ENCODE measurements around the gene CCT7. TPM values are rescaled to one million over a fixed set of nuclear protein-coding genes. Genes with fewer than 3 reads are reported as not detected.
"Not testable (repeated sequence)": the region's sequence is repeated elsewhere in the genome, so short reads cannot be mapped to it uniquely, and the experiment has no call there.

The CCT7 gene
- total RNA-seq, 2 donors from 2014 or later, result 347 to 391 TPM

DNA sequence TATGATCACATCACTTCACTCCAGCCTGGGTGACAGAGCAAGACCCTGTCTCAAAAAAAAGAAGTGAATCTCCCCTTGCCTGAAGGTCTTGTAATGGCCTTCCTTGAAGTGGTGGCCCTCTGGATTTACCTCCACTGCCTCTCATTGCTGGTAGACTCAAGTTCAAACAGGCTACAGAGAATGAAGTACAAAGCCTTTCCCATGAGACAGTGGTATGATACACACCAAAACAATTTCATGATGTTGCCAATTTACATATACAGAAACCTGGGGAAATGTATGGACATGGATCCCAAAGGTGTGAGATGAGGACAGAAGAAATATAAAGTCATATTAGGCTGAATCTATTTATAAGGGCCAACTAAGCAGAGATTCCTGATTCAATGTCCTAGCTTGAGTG, 36.5 kb upstream of the CCT7 start:
- no peak for TF ChIP-seq CTCF (conservative IDR thresholded peaks at IDR 0.05)
- Histone ChIP-seq H3K27ac (ENCODE audit: low read depth, low read length) (no peak overlapping the region), H3K27me3 (ENCODE audit: control insufficient read depth, insufficient read depth, low read length, poor library complexity, severe bottlenecking) (peaks cover 65% of the 10 kb centered on the region), H3K9ac (ENCODE audit: extremely low read depth, low read length, poor library complexity, severe bottlenecking) (no peak overlapping the region), H3K4me3 (ENCODE audit: low read length) (no peak overlapping the region), H3K4me1 (ENCODE audit: control insufficient read depth, insufficient read depth, low read length) (no peaks in the 10 kb centered on the region), H3K9me3 (ENCODE audit: control insufficient read depth, low read length) (no peaks in the 10 kb centered on the region), H3K36me3 (ENCODE audit: control insufficient read depth, insufficient read depth, low read length) (no peaks in the 10 kb centered on the region)
- no peak for DNase-seq
- Mint-ChIP-seq H3K9me3 (no peaks in the 10 kb centered on the region), H3K36me3 (ENCODE audit: low read depth) (no peaks in the 10 kb centered on the region), H3K27ac (no peak overlapping the region), H3K27me3 (ENCODE audit: insufficient read depth) (peaks cover 63% of the 10 kb centered on the region), H3K4me1 (no peaks in the 10 kb centered on the region), H3K4me3 (no peak overlapping the region)

DNA sequence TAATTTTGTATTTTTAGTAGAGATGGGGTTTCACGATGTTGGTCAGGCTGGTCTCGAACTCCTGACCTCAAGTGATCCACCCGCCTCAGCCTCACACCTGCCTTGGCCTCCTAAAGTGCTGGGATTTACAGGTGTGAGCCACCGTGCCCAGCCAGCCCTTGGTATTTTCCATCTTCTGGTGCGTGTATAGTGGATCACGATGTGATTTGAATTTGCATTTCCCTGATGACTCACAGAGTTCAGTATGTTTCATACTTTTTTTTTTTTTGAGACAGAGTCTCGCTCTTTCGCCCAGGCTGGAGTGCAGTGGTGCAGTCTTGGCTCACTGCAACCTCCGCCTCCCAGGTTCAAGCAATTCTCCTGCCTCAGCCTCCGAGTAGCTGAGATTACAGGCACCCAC, 33.8 kb upstream of the CCT7 start:
- peaks cover 91% of the 10 kb centered on the region for H3K27me3 ChIP-seq (ENCODE audit: control insufficient read depth, insufficient read depth, low read length, poor library complexity, severe bottlenecking)
- not testable (repeated sequence) for H3K27ac ChIP-seq (ENCODE audit: low read depth, low read length); H3K9me3 ChIP-seq (ENCODE audit: control insufficient read depth, low read length); H3K36me3 ChIP-seq (ENCODE audit: control insufficient read depth, insufficient read depth, low read length); H3K9ac ChIP-seq (ENCODE audit: extremely low read depth, low read length, poor library complexity, severe bottlenecking); H3K36me3 Mint-ChIP-seq (ENCODE audit: low read depth); H3K4me3 ChIP-seq (ENCODE audit: low read length); DNase-seq; H3K9me3 Mint-ChIP-seq; H3K27ac Mint-ChIP-seq; H3K4me1 Mint-ChIP-seq; H3K4me1 ChIP-seq (ENCODE audit: control insufficient read depth, insufficient read depth, low read length); H3K4me3 Mint-ChIP-seq
- H3K27me3 Mint-ChIP-seq (ENCODE audit: insufficient read depth), result peaks cover 90% of the 10 kb centered on the region
- WGBS, 2 experiments (ENCODE audit: insufficient coverage in 1 of 2, insufficient read length in 1 of 2), result 94% methylated on average over 5 to 10 of the region's 10 CpGs

- no peak within 1 kb of the TSS for H3K27ac ChIP-seq (ENCODE audit: low read depth, low read length)
- no peak within 1 kb of the TSS for H3K9ac ChIP-seq (ENCODE audit: extremely low read depth, low read length, poor library complexity, severe bottlenecking)
- no peaks in the 10 kb centered on the region for H3K4me1 ChIP-seq (ENCODE audit: control insufficient read depth, insufficient read depth, low read length)
- no peaks in the 10 kb centered on the region for H3K4me1 Mint-ChIP-seq
- H3K27ac Mint-ChIP-seq, result no peak within 1 kb of the TSS
- H3K27me3 ChIP-seq (ENCODE audit: control insufficient read depth, insufficient read depth, low read length, poor library complexity, severe bottlenecking), result peaks cover 88% of the 10 kb centered on the region
- peaks cover 2% of the 10 kb centered on the region for H3K9me3 Mint-ChIP-seq
- H3K27me3 Mint-ChIP-seq (ENCODE audit: insufficient read depth), result peaks cover 91% of the 10 kb centered on the region
- WGBS, 2 experiments (ENCODE audit: insufficient coverage in 1 of 2, insufficient read length in 1 of 2), result 4 to 7% methylated on average over 36 to 87 of the region's 87 CpGs
- H3K4me3 Mint-ChIP-seq, result peak within 1 kb of the TSS; percentile 31
- no peaks in the 10 kb centered on the region for H3K36me3 ChIP-seq (ENCODE audit: control insufficient read depth, insufficient read depth, low read length)
- H3K4me3 ChIP-seq (ENCODE audit: low read length), result no peak within 1 kb of the TSS
- H3K9me3 ChIP-seq (ENCODE audit: control insufficient read depth, low read length), result no peaks in the 10 kb centered on the region
- no peaks in the 10 kb centered on the region for H3K36me3 Mint-ChIP-seq (ENCODE audit: low read depth)
- DNase-seq, result peak; percentile 85
- TF ChIP-seq CTCF (conservative IDR thresholded peaks at IDR 0.05), result no peak
Measured at GRCh38 chr2:73202156-73203054, 31.7 kb upstream of the CCT7 start, which contains the start of gene NOTO. Gene NOTO (plus strand): TSS chr2:73202574. CDS start chr2:73202667, 93 bp downstream.

All from endodermal cell (in vitro differentiated cells).